B cell (primary cell): ENCODE results near the gene HOXB8.

ENCODE experiments used
- EZH2 ChIP-seq: IDR thresholded peaks from 2 replicates; pipeline ENCODE4 v1.6.1; 2012; ENCODE audit warnings: borderline replicate concordance, low read depth, mild to moderate bottlenecking, moderate library complexity, low read length; ENCODE audit not compliant: insufficient read depth, poor library complexity, severe bottlenecking
- TF ChIP-seq, protein P1 (sequence below): fragments of 200-600 bp; IDR thresholded peaks from one replicate; pipeline ENCODE4 v1.8.0; 2022; ENCODE audit warnings: antibody characterized with exemption, mild to moderate bottlenecking

GRCh38 chr17:48642059-48642842, 27.2 kb upstream of the HOXB8 start:
- TF ChIP-seq, protein P1, sequence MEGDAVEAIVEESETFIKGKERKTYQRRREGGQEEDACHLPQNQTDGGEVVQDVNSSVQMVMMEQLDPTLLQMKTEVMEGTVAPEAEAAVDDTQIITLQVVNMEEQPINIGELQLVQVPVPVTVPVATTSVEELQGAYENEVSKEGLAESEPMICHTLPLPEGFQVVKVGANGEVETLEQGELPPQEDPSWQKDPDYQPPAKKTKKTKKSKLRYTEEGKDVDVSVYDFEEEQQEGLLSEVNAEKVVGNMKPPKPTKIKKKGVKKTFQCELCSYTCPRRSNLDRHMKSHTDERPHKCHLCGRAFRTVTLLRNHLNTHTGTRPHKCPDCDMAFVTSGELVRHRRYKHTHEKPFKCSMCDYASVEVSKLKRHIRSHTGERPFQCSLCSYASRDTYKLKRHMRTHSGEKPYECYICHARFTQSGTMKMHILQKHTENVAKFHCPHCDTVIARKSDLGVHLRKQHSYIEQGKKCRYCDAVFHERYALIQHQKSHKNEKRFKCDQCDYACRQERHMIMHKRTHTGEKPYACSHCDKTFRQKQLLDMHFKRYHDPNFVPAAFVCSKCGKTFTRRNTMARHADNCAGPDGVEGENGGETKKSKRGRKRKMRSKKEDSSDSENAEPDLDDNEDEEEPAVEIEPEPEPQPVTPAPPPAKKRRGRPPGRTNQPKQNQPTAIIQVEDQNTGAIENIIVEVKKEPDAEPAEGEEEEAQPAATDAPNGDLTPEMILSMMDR: no peak
- no peak for TF ChIP-seq EZH2
